ENCODE measurements around the gene CA4. TPM values are rescaled to one million over a fixed set of nuclear protein-coding genes. Genes with fewer than 3 reads are reported as not detected.
"Not testable (repeated sequence)": the region's sequence is repeated elsewhere in the genome, so short reads cannot be mapped to it uniquely, and the experiment has no call there.

CA4 gene
- total RNA-seq, 4 donors from 2014 or later = 2.2 to 9.0 (median 7.2) TPM; not detected in 1

DNA sequence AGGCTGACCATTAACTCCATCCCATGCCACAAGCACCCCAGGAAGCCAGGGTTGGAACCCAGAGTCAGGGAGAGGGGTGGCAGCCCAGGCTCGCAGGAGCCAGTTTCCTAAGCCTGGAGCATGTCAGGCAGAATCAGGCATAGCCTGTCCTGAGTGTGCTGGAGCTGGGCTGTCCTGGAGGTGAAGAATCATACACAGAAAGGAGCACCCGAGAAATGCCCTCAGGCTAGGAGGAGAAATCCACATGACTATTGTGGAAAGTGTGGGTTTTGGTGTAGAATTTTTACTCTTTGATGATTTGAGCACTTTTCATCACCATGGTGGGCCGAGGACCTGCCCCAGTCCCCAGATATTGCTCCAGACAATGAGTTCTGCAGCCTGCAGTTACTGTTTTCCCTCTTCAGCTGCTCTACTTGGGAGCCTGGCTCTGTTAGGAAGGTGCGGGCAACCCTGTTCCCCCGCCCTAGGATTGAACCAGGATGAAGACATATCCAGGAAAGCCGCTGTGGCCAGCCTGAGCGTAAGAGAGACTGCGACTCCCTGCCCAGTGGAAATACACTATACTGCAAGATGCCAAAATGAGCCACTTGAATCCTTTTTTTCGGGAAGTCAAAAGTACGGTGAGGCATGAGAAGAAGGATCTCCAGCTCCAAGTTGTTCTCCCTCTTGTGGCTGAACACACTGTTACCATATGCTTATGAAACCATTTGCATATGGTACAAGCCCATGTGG is 42.1 kb upstream of the CA4 start:
- no peak overlapping the region for H3K27ac ChIP-seq
- no peaks in the 10 kb centered on the region for H3K27me3 ChIP-seq
- TF ChIP-seq, protein P1, sequence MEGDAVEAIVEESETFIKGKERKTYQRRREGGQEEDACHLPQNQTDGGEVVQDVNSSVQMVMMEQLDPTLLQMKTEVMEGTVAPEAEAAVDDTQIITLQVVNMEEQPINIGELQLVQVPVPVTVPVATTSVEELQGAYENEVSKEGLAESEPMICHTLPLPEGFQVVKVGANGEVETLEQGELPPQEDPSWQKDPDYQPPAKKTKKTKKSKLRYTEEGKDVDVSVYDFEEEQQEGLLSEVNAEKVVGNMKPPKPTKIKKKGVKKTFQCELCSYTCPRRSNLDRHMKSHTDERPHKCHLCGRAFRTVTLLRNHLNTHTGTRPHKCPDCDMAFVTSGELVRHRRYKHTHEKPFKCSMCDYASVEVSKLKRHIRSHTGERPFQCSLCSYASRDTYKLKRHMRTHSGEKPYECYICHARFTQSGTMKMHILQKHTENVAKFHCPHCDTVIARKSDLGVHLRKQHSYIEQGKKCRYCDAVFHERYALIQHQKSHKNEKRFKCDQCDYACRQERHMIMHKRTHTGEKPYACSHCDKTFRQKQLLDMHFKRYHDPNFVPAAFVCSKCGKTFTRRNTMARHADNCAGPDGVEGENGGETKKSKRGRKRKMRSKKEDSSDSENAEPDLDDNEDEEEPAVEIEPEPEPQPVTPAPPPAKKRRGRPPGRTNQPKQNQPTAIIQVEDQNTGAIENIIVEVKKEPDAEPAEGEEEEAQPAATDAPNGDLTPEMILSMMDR (IDR thresholded peaks at IDR 0.05) = no peak
- TF ChIP-seq EP300 (IDR thresholded peaks at IDR 0.05) (no peak), POLR2AphosphoS5 (IDR thresholded peaks at IDR 0.05) (no peak), POLR2A (IDR thresholded peaks at IDR 0.05) (no peak)
- H3K9me3 ChIP-seq = no peaks in the 10 kb centered on the region
- WGBS = 81% methylated on average over 10 of the region's 10 CpGs
- H3K4me1 ChIP-seq = peaks cover 2% of the 10 kb centered on the region
- DNase-seq (ENCODE audit: low spot score in 2 of 2) = no peak
- no peaks in the 10 kb centered on the region for H3K36me3 ChIP-seq
- no peak overlapping the region for H3K4me3 ChIP-seq

DNA sequence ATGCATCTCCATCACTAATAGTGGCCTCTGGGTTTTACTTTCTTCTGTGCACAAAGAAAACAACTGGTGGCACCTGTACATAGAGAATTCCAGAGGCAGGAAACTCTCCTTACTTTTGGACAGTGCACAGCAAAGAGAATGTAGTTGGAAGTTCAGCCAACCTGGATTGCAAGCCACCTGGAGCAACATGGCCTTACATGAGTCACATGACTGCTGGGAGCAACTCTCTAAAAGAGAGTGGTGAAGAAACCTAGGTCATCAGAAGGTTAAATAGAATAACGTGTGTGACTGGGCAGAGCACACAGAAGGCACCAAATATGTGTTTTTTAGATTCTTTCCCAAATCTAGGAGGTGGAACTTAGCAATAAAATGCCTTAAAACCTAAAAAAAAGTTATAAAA is 41.5 kb upstream of the CA4 start:
- H3K27me3 ChIP-seq; H3K36me3 ChIP-seq; H3K27ac ChIP-seq; H3K9me3 ChIP-seq; H3K4me3 ChIP-seq; H3K4me1 ChIP-seq; DNase-seq (ENCODE audit: low spot score in 2 of 2): not testable (repeated sequence)
- WGBS = 36% methylated on average over 1 of the region's 1 CpG

- H3K36me3 ChIP-seq = no peaks in the 10 kb centered on the region
- H3K27me3 ChIP-seq = no peaks in the 10 kb centered on the region
- no peak for TF ChIP-seq POLR2A (IDR thresholded peaks at IDR 0.05)
- TF ChIP-seq EP300 (IDR thresholded peaks at IDR 0.05) = no peak
- TF ChIP-seq POLR2AphosphoS5 (IDR thresholded peaks at IDR 0.05) = no peak
- TF ChIP-seq, protein P1 (IDR thresholded peaks at IDR 0.05) = no peak
- H3K4me3 ChIP-seq = no peak overlapping the region
- H3K27ac ChIP-seq = no peak overlapping the region
- H3K4me1 ChIP-seq = no peaks in the 10 kb centered on the region
- WGBS = 85% methylated on average over 4 of the region's 4 CpGs
- no peak for DNase-seq (ENCODE audit: low spot score in 2 of 2)
- H3K9me3 ChIP-seq = no peaks in the 10 kb centered on the region
These were observed 41.1 kb upstream of the CA4 start for GRCh38 chr17:60108712-60109111.

DNA sequence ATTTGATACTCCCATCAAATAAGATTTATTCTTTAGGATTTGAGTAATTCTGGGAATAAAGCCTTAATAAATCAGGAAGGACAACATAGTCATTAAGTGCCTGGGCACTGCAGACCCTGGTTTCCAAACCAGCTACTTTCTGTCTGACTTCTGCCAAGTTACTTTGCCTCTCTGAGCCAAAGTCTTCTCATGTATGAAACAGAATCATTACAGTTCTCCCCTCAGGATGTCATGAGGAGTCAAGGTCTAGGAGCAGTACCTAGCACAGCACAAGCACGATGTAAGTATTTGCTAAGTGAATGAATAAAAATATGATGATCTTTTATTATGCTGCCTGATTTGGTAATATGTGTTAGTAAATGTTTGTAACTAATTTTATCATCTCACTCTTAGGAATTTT is 40.6 kb upstream of the CA4 start:
- no peak overlapping the region for H3K27ac ChIP-seq
- H3K4me3 ChIP-seq = no peak overlapping the region
- H3K27me3 ChIP-seq = no peaks in the 10 kb centered on the region
- DNase-seq (ENCODE audit: low spot score in 2 of 2) = no peak
- H3K36me3 ChIP-seq = no peaks in the 10 kb centered on the region
- no peak for TF ChIP-seq POLR2AphosphoS5 (IDR thresholded peaks at IDR 0.05)
- TF ChIP-seq, protein P1 (IDR thresholded peaks at IDR 0.05) = no peak
- TF ChIP-seq EP300 (IDR thresholded peaks at IDR 0.05) = no peak
- TF ChIP-seq POLR2A (IDR thresholded peaks at IDR 0.05) = no peak
- no peaks in the 10 kb centered on the region for H3K4me1 ChIP-seq
- WGBS = 86% methylated on average over 1 of the region's 1 CpG
- H3K9me3 ChIP-seq = no peaks in the 10 kb centered on the region

DNA sequence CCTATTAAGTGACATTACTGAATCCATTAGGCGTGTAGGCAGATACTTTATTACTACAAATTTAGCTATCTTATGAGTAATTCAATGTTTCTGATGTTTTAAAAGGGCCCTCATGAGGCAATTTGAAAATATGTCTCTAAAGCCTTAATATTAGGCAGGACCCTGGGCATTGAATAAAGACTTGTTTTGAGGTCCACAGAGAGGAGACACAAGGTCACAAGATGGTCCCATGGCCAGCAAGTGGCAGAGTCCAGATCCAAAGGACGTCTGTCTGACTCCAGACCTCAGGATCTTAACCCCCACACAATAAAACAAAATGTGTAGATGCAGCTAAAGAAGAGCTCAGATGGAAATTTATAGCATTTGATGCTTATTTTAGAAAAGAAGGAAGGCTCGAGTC is 39.2 kb upstream of the CA4 start:
- DNase-seq (ENCODE audit: low spot score in 2 of 2) = no peak
- no peaks in the 10 kb centered on the region for H3K36me3 ChIP-seq
- whole genome bisulfite sequencing = 55% methylated on average over 3 of the region's 3 CpGs
- no peak overlapping the region for H3K27ac ChIP-seq
- no peak overlapping the region for H3K4me3 ChIP-seq
- TF ChIP-seq POLR2AphosphoS5 (IDR thresholded peaks at IDR 0.05) (no peak), POLR2A (IDR thresholded peaks at IDR 0.05) (no peak), EP300 (IDR thresholded peaks at IDR 0.05) (no peak)
- TF ChIP-seq, protein P1 (IDR thresholded peaks at IDR 0.05) = no peak
- no peaks in the 10 kb centered on the region for H3K27me3 ChIP-seq
- H3K4me1 ChIP-seq = no peaks in the 10 kb centered on the region
- no peaks in the 10 kb centered on the region for H3K9me3 ChIP-seq

GRCh38 chr17:60111661-60112060 is 38.1 kb upstream of the CA4 start:
- H3K27me3 ChIP-seq; DNase-seq (ENCODE audit: low spot score in 2 of 2); H3K4me1 ChIP-seq; H3K36me3 ChIP-seq; H3K9me3 ChIP-seq; H3K4me3 ChIP-seq; H3K27ac ChIP-seq: not testable (repeated sequence)
- 0% methylated on average over 4 of the region's 5 CpGs for WGBS

GRCh38 chr17:60115364-60115763 is 34.4 kb upstream of the CA4 start:
- no CpG with 5 or more reads among the region's 5 CpGs for WGBS
- not testable (repeated sequence) for H3K27ac ChIP-seq; DNase-seq (ENCODE audit: low spot score in 2 of 2); H3K4me3 ChIP-seq; H3K36me3 ChIP-seq; H3K4me1 ChIP-seq; H3K9me3 ChIP-seq; H3K27me3 ChIP-seq

DNA sequence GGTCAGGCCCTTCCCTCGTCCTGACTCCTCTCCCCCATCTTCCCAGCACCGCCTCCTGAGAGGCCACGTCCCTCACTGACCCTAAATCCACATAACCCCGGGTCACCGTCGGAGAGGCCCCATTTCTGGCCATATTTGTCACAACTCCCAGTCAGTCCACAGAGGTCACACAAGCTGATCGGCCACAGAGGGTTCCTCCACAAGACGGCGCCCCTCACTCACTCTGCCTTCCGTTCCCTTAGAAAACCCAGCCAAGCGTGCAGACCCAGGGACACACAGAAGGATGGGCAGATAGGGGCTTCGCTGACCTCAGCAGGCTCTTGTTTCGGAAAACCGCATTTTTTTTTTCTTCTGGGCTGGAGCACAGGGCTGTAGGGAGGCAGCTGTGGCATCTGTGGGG is 33.6 kb upstream of the CA4 start:
- not testable (repeated sequence) for H3K9me3 ChIP-seq; H3K27me3 ChIP-seq; H3K4me1 ChIP-seq; H3K4me3 ChIP-seq; DNase-seq (ENCODE audit: low spot score in 2 of 2); H3K36me3 ChIP-seq; H3K27ac ChIP-seq
- no CpG with 5 or more reads among the region's 14 CpGs for WGBS

DNA sequence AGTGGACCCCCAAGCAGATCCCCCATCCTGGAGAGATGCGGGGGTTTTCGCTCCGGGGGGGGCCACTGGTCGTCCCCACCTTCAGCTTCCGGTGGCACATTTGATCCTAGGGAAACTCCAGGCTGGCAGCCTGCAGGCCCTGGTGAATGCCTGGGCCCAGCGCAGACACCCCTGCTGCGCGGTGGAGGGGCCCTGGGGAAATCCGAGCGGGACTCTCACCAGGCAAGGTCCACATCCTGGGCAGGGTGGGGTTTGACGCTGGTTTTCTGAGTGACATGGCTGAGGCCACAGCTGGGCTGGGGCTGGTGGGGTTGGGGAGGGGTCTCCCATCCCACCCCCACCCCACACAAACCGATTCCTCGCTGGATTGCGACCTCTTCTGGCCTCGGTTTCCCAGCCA is 30.6 kb upstream of the CA4 start:
- not testable (repeated sequence) for H3K27me3 ChIP-seq; H3K27ac ChIP-seq; H3K36me3 ChIP-seq; DNase-seq (ENCODE audit: low spot score in 2 of 2); H3K4me3 ChIP-seq; H3K4me1 ChIP-seq; H3K9me3 ChIP-seq
- no CpG with 5 or more reads among the region's 15 CpGs for whole genome bisulfite sequencing
